C4-2B (cell line): ENCODE measurements around the gene TBX10.

Experiments
- CTCF ChIP-seq: fragments of 450-650 bp; conservative IDR thresholded peaks from 2 replicates; pipeline ENCODE4 v1.5.1; 2017; ENCODE audit warnings: mild to moderate bottlenecking
- ZFX ChIP-seq: fragments of 450-650 bp; IDR thresholded peaks from 2 replicates; pipeline ENCODE4 v1.6.1; 2017

DNA sequence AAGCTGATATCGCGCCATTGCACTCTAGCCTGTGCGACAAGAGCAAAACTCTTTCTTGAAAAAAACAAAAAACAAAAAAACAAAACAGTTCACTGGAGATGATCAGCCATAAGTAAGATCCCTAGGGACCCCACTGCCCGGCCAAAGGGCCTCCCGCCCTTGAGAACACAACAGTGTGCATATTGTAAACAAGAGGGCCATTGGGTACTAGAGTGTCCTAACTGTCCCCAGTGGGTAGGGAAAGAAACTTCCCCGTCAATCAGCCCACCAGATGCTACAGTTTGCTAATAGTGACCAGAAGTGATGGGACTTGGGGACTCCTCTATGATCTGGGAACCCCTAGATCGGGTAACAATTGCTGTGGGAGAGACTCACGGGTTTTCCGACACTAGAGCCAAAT lies 14.7 kb upstream of the TBX10 start:
- TF ChIP-seq CTCF: no peak
- no peak for TF ChIP-seq ZFX
